NOMO-1 (cell line): ENCODE measurements around the gene OR1E2.
"Not testable (repeated sequence)": the region's sequence is repeated elsewhere in the genome, so short reads cannot be mapped to it uniquely, and the experiment has no call there.

ENCODE experiments used
- DNase-seq, 2 experiments: peaks; one replicate each; lab custom pipeline; 2025; ENCODE audit not compliant: unreplicated experiment in 2 of 2; lab: John Stamatoyannopoulos, UW

OR1E2 gene

GRCh38 chr17:3433741-3434140, at the start of gene OR1E2:
OR1E2 (minus strand) TSS chr17:3433841; CDS start chr17:3433841, 0 bp downstream.
- DNase-seq = no peak

- DNase-seq = no peak
Measured at GRCh38 chr17:3482852-3483251, 49.2 kb upstream of the OR1E2 start.

- no peak for DNase-seq
Measured at GRCh38 chr17:3479988-3480387, 46.3 kb upstream of the OR1E2 start.

GRCh38 chr17:3475812-3476610, 42.4 kb upstream of the OR1E2 start, which contains the start of gene ASPA:
ASPA (plus strand) TSS chr17:3475997; CDS start chr17:3476160, 163 bp downstream.
- DNase-seq = no peak

GRCh38 chr17:3475251-3475685, 41.6 kb upstream of the OR1E2 start:
- no peak for DNase-seq

- no peak for DNase-seq
Measured at GRCh38 chr17:3474212-3474611, 40.6 kb upstream of the OR1E2 start.

GRCh38 chr17:3472137-3472536, 38.5 kb upstream of the OR1E2 start:
- DNase-seq = no peak

- DNase-seq = no peak
Measured at GRCh38 chr17:3471599-3471998, 38.0 kb upstream of the OR1E2 start, which contains the start of gene SPATA22. SPATA22 (minus strand) TSS chr17:3471819; CDS start chr17:3469325, 2,494 bp downstream.

- no peak for DNase-seq
Measured at GRCh38 chr17:3469529-3469928, 35.9 kb upstream of the OR1E2 start.

- DNase-seq = not testable (repeated sequence)
Measured at GRCh38 chr17:3466355-3466754, 32.7 kb upstream of the OR1E2 start.

GRCh38 chr17:3448059-3448665, 14.5 kb upstream of the OR1E2 start:
- DNase-seq = no peak

- DNase-seq = peak; percentile 5 to 16
Measured at GRCh38 chr17:3447625-3448024, 14.0 kb upstream of the OR1E2 start.

- DNase-seq = no peak
Measured at GRCh38 chr17:3440451-3440850, 6.8 kb upstream of the OR1E2 start.

GRCh38 chr17:3438368-3438767, 4.7 kb upstream of the OR1E2 start:
- DNase-seq = no peak

- DNase-seq = peak; percentile 33 to 45
Measured at GRCh38 chr17:3433215-3433614, 426 bp downstream of the OR1E2 start.

- DNase-seq = no peak
Measured at GRCh38 chr17:3418222-3418621, 15.4 kb downstream of the OR1E2 start.

- DNase-seq = no peak
Measured at GRCh38 chr17:3415610-3416009, 18.0 kb downstream of the OR1E2 start.

- DNase-seq = not testable (repeated sequence)
Measured at GRCh38 chr17:3412216-3412615, 21.4 kb downstream of the OR1E2 start.

GRCh38 chr17:3411070-3411469, 22.6 kb downstream of the OR1E2 start, which contains the start of gene OR3A3:
OR3A3 (plus strand) TSS chr17:3411370.
- DNase-seq = no peak

GRCh38 chr17:3403856-3404255, 29.8 kb downstream of the OR1E2 start:
- not testable (repeated sequence) for DNase-seq

- DNase-seq = no peak
Measured at GRCh38 chr17:3401786-3402185, 31.9 kb downstream of the OR1E2 start.

GRCh38 chr17:3400055-3400454, 33.6 kb downstream of the OR1E2 start:
- no peak for DNase-seq
